ENCODE measurements around the gene LAMA3.

Gene LAMA3

GRCh38 chr18:23689031-23689615 is at the start of gene LAMA3:
Gene LAMA3 (plus strand): TSS chr18:23689453. CDS start chr18:23689684, 231 bp downstream.
- peak; percentile 9 for DNase-seq

GRCh38 chr18:23640052-23640451 is 49.2 kb upstream of the LAMA3 start:
- no peak for DNase-seq

- no peak for DNase-seq
Measured at GRCh38 chr18:23641143-23641720, 48.0 kb upstream of the LAMA3 start.

GRCh38 chr18:23641937-23642666 is 47.2 kb upstream of the LAMA3 start:
- no peak for DNase-seq

GRCh38 chr18:23643815-23644490 is 45.3 kb upstream of the LAMA3 start:
- no peak for DNase-seq

- no peak for DNase-seq
Measured at GRCh38 chr18:23645568-23646175, 43.6 kb upstream of the LAMA3 start.

GRCh38 chr18:23646282-23646681 is 43.0 kb upstream of the LAMA3 start:
- DNase-seq: no peak

GRCh38 chr18:23648456-23648855 is 40.8 kb upstream of the LAMA3 start:
- no peak for DNase-seq

- DNase-seq: no peak
Measured at GRCh38 chr18:23648940-23649607, 40.2 kb upstream of the LAMA3 start.

GRCh38 chr18:23650968-23651927 is 38.0 kb upstream of the LAMA3 start:
- DNase-seq: no peak

- no peak for DNase-seq
Measured at GRCh38 chr18:23652232-23652631, 37.0 kb upstream of the LAMA3 start.

- DNase-seq: no peak
Measured at GRCh38 chr18:23658285-23658684, 31.0 kb upstream of the LAMA3 start.

GRCh38 chr18:23661735-23662308 is 27.4 kb upstream of the LAMA3 start:
- DNase-seq: no peak

GRCh38 chr18:23662309-23663263 is 26.7 kb upstream of the LAMA3 start, which contains the start of gene ANKRD29:
Gene ANKRD29 (minus strand): TSS chr18:23662911. CDS start chr18:23662730, 181 bp downstream.
- peak; percentile 10 for DNase-seq

GRCh38 chr18:23664674-23665073 is 24.6 kb upstream of the LAMA3 start:
- no peak for DNase-seq

GRCh38 chr18:23667114-23667513 is 22.1 kb upstream of the LAMA3 start:
- no peak for DNase-seq

- DNase-seq: no peak
Measured at GRCh38 chr18:23668731-23669130, 20.5 kb upstream of the LAMA3 start.

GRCh38 chr18:23669202-23669766 is 20.0 kb upstream of the LAMA3 start:
- no peak for DNase-seq

- no peak for DNase-seq
Measured at GRCh38 chr18:23669804-23670405, 19.3 kb upstream of the LAMA3 start.

All from NCI-H1694 treated with DMSO at 0.1 percent for 48 hours (cell line).